NCI-H1694 (cell line): Measurements from ENCODE around the gene EPHA1.

Source experiments
- DNase-seq: peaks from one replicate; lab custom pipeline; 2025; lab: John Stamatoyannopoulos, UW

EPHA1 gene

GRCh38 chr7:143346018-143346417 is 62.6 kb downstream of the EPHA1 start:
- no peak for DNase-seq

DNA sequence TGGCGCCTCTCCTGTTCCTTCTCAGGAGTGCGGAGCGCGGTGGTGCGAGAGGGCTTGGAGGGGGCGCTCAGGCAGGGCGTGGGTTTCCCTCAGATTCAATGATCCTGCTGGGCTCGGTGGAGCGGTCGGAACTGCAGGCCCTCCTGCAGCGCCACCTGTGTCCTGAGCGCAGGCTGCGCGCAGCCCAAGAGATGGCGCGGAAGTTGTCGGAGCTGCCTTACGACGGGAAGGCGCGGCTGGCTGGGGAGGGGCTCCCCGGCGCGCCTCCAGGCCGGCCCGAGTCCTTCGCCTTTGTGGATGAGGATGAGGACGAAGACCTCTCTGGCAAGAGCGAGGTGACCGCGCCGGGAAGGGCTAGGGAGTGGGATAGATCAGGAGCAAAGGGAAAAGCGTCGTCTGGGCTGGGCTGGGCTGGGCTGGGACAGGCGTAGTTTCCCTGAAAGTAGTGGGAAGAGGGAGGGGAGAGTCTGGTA is 63.2 kb downstream of the EPHA1 start:
- no peak for DNase-seq

- no peak for DNase-seq
Measured at GRCh38 chr7:143343596-143343995, 65.1 kb downstream of the EPHA1 start.

GRCh38 chr7:143341842-143342241 is 66.8 kb downstream of the EPHA1 start:
- no peak for DNase-seq
